ENCODE measurements around the gene TCERG1L.
"Not testable (repeated sequence)": the region's sequence is repeated elsewhere in the genome, so short reads cannot be mapped to it uniquely, and the experiment has no call there.

The TCERG1L gene

DNA sequence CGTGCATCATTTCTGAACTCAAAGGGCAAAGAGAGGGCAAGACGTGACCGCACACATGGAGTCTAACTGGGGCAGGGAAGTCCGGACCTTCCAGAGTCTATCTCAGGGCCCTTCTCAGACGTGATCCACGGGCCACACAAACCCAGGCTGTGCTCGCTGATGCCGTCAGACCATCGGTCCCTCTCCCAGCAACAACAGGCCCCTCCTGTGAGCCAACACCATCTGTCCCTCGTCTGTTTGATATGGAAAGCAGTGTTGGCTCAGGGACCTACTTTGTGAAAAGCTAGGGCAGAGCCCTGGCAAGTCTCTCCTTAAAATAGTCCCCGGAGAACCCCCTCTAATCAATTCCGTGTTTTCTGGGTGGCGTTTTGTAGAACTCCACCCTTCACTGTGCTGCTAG lies 208.8 kb downstream of the TCERG1L start:
- no peak for TF ChIP-seq CTCF (IDR thresholded peaks at IDR 0.05; ENCODE audit: low read depth, low read length)
- no peak for DNase-seq (ENCODE audit: low read depth, low spot score)
- in situ Hi-C loops (cut with HindIII; ENCODE audit: low sequenced_read_pairs) = no loop called here
- no peak overlapping the region for H3K4me3 ChIP-seq (ENCODE audit: low read depth, low read length)

GRCh38 chr10:131102147-131102546 lies 209.4 kb downstream of the TCERG1L start:
- H3K4me3 ChIP-seq (ENCODE audit: low read depth, low read length) = no peak overlapping the region
- in situ Hi-C loops (cut with HindIII; ENCODE audit: low sequenced_read_pairs) = no loop called here
- TF ChIP-seq CTCF (IDR thresholded peaks at IDR 0.05; ENCODE audit: low read depth, low read length) = no peak
- DNase-seq (ENCODE audit: low read depth, low spot score) = no peak

GRCh38 chr10:131100418-131101410 lies 210.8 kb downstream of the TCERG1L start:
- in situ Hi-C loops (cut with HindIII; ENCODE audit: low sequenced_read_pairs); DNase-seq (ENCODE audit: low read depth, low spot score); H3K4me3 ChIP-seq (ENCODE audit: low read depth, low read length): not testable (repeated sequence)

DNA sequence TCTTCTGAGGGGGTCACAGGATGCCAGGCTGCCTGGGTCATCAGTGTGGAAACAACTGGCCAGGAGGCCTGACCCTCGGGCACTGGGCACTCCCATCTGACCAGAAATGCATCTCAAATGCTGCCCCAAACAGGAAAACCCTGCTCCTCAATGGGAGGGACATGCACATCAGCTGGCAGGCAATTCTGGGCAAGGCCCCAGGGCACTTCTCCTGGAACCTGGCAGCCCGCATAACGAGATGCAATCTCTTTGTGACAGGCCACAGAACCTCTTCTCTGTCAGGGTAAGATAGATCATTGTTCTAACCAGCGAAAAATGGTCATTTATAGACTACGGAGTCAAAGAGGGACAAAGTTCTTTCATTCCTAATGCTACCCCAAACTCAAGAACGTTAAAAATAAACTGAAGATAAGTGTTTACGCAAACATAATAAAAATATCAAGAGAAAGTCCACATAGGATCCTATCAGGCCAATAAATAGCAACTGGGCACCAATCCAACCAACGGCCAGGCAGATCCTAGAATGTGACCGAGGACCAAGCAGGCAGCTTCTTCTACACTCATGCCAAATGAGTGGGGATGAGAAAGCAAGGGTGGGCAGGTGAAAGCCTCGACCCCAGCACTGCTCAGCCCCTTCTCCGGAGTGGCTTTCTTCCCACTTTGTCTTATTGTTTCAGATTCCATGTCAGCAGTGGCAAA lies 212.3 kb downstream of the TCERG1L start:
- DNase-seq (ENCODE audit: low read depth, low spot score) = no peak
- in situ Hi-C loops (cut with HindIII; ENCODE audit: low sequenced_read_pairs) = no loop called here
- H3K4me3 ChIP-seq (ENCODE audit: low read depth, low read length) = no peak overlapping the region

GRCh38 chr10:131098416-131098952 lies 213.0 kb downstream of the TCERG1L start:
- in situ Hi-C loops (cut with HindIII; ENCODE audit: low sequenced_read_pairs) = no loop called here
- TF ChIP-seq CTCF (IDR thresholded peaks at IDR 0.05; ENCODE audit: low read depth, low read length) = no peak
- H3K4me3 ChIP-seq (ENCODE audit: low read depth, low read length) = no peak overlapping the region
- no peak for DNase-seq (ENCODE audit: low read depth, low spot score)

More for the DNA sequence above, 212.3 kb downstream of the TCERG1L start:
- no peak for TF ChIP-seq CTCF (IDR thresholded peaks at IDR 0.05; ENCODE audit: low read depth, low read length)

DNA sequence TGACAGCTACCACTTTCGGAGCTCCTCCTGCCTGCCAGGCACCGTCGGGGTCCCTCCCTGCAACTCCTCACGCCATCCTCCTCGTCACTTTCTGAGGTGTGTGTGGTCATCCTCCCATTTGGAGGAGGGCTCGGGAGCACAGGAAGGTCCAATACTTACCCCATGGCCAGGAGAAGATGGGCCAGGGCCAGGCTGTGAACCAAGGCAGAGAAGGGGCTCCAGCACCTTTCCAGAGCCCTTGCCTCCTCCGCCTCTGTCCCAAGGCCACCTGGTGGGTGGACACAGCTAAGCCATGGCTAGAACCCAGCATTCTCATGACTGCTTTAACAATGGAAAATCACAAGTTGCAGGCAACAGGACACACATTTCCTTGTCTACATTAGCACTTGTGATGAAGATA lies 215.5 kb downstream of the TCERG1L start:
- DNase-seq (ENCODE audit: low read depth, low spot score) = no peak
- H3K4me3 ChIP-seq (ENCODE audit: low read depth, low read length) = no peak overlapping the region
- in situ Hi-C loops (cut with HindIII; ENCODE audit: low sequenced_read_pairs) = no loop called here
- no peak for TF ChIP-seq CTCF (IDR thresholded peaks at IDR 0.05; ENCODE audit: low read depth, low read length)

GRCh38 chr10:131095313-131095580 lies 216.3 kb downstream of the TCERG1L start:
- in situ Hi-C loops (cut with HindIII; ENCODE audit: low sequenced_read_pairs) = no loop called here
- no peak for TF ChIP-seq CTCF (IDR thresholded peaks at IDR 0.05; ENCODE audit: low read depth, low read length)
- no peak for DNase-seq (ENCODE audit: low read depth, low spot score)
- no peak overlapping the region for H3K4me3 ChIP-seq (ENCODE audit: low read depth, low read length)
